GM19463 (cell line): Measurements from ENCODE around the gene EPAS1.

ENCODE experiments used
- ATAC-seq: cut with Tn5 transposase; IDR thresholded peaks from one replicate; pipeline ENCODE4 v1.9.1; 2021; ENCODE audit warnings: mild to moderate bottlenecking, moderate library complexity; ENCODE audit not compliant: unreplicated experiment

Gene EPAS1

GRCh38 chr2:46299365-46300263, 2.4 kb downstream of the EPAS1 start:
- no peak for ATAC-seq

GRCh38 chr2:46300406-46300832, 3.2 kb downstream of the EPAS1 start:
- no peak for ATAC-seq

- no peak for ATAC-seq
Observed at GRCh38 chr2:46302005-46302695, 4.9 kb downstream of the EPAS1 start.

- no peak for ATAC-seq
Observed at GRCh38 chr2:46303233-46303632, 6.0 kb downstream of the EPAS1 start.

GRCh38 chr2:46303822-46304221, 6.6 kb downstream of the EPAS1 start:
- no peak for ATAC-seq

GRCh38 chr2:46304635-46305034, 7.4 kb downstream of the EPAS1 start:
- no peak for ATAC-seq

- ATAC-seq: no peak
Observed at GRCh38 chr2:46305187-46305586, 8.0 kb downstream of the EPAS1 start.

- ATAC-seq: no peak
Observed at GRCh38 chr2:46305767-46306166, 8.6 kb downstream of the EPAS1 start.

GRCh38 chr2:46306330-46306751, 9.1 kb downstream of the EPAS1 start:
- no peak for ATAC-seq

GRCh38 chr2:46306988-46307655, 9.9 kb downstream of the EPAS1 start:
- no peak for ATAC-seq

GRCh38 chr2:46308081-46308480, 10.9 kb downstream of the EPAS1 start:
- ATAC-seq: no peak

- no peak for ATAC-seq
Observed at GRCh38 chr2:46308629-46309028, 11.4 kb downstream of the EPAS1 start.

GRCh38 chr2:46309052-46309953, 12.1 kb downstream of the EPAS1 start:
- no peak for ATAC-seq

GRCh38 chr2:46310446-46310845, 13.2 kb downstream of the EPAS1 start:
- no peak for ATAC-seq

GRCh38 chr2:46311651-46312223, 14.5 kb downstream of the EPAS1 start:
- no peak for ATAC-seq

GRCh38 chr2:46313063-46313462, 15.9 kb downstream of the EPAS1 start:
- no peak for ATAC-seq

- ATAC-seq: no peak
Observed at GRCh38 chr2:46314065-46314835, 17.0 kb downstream of the EPAS1 start.

GRCh38 chr2:46315103-46315890, 18.1 kb downstream of the EPAS1 start:
- ATAC-seq: no peak

- ATAC-seq: no peak
Observed at GRCh38 chr2:46317094-46317486, 19.9 kb downstream of the EPAS1 start.
